SJCRH30 (cell line): ENCODE data around the gene SPATA4. TPM values are rescaled to one million over a fixed set of nuclear protein-coding genes. Genes with fewer than 3 reads are reported as not detected.

Source experiments
- DNase-seq, 2 experiments: peaks; one replicate each; pipeline ENCODE4 v3.0.0-alpha.2; 2015 to 2020
- H3K27ac ChIP-seq: fragments of 250-450 bp; sonication (Bioruptor Pico); 2 replicates; pipeline ENCODE4 v1.5.1; 2020; ENCODE audit warnings: mild to moderate bottlenecking, moderate library complexity
- H3K27me3 ChIP-seq: fragments of 250-450 bp; sonication (Bioruptor Pico); 2 replicates; pipeline ENCODE4 v1.5.1; 2020; ENCODE audit warnings: mild to moderate bottlenecking, moderate library complexity
- H3K36me3 ChIP-seq: fragments of 250-450 bp; sonication (Bioruptor Pico); 2 replicates; pipeline ENCODE4 v1.5.1; 2020; ENCODE audit warnings: mild to moderate bottlenecking, moderate library complexity
- H3K4me1 ChIP-seq: fragments of 250-450 bp; sonication (Bioruptor Pico); 2 replicates; pipeline ENCODE4 v1.5.1; 2020; ENCODE audit warnings: mild to moderate bottlenecking, moderate library complexity
- H3K4me3 ChIP-seq: fragments of 250-450 bp; sonication (Bioruptor Pico); 2 replicates; pipeline ENCODE4 v1.5.1; 2020; ENCODE audit warnings: mild to moderate bottlenecking, moderate library complexity
- H3K9me3 ChIP-seq: fragments of 250-450 bp; sonication (Bioruptor Pico); replicated peaks from 2 replicates; pipeline ENCODE4 v1.5.1; 2020; ENCODE audit warnings: mild to moderate bottlenecking, moderate library complexity
- total RNA-seq: library from RNA; depleted of rRNA; stranded (reverse); fragments of >200 nt; shearing (Covaris generic); gene quantifications from 2 replicates; pipeline ENCODE4 v1.2.3, GENCODE V29; 2014

The SPATA4 gene
- total RNA-seq, 1 experiment from 2014 or later, result 0.06 TPM

DNA sequence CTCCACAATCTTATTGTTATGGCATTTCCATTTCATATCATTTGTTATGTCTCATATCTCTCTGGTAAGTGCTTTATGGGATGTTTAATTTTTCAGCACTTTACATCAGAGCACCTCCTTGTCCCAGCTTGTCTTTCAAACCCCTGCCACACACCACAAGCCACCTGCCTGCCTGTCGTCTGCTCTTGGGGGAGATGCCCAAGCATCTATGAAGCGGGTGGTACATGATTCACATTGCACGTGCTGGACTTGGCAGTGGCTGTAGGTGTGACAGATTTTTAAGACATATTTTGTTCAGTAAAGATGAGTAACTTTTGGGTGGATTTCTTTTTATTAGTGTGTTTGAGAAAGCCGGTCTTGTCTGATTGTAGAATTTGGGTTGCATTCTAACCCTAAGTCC is 14.2 kb upstream of the SPATA4 start:
- H3K36me3 ChIP-seq, result no peaks in the 10 kb centered on the region

DNA sequence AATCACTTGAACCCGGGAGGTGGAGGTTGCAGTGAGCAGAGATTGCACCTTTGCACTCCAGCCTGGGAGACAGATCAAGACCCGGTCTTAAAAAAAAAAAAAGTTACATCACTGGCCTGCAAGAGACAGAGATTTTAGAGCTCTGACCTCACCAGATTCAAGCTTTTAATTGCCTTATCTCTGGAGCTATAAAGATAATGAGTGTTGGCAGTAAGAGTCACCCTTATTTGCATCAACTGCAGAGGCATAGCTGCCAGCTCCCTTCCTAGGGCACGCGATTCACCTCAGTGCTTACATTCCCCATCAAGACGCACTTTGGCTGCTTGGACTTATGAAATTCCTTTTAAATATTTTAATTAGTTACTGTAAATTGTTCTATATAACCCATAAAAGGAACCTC is 12.5 kb upstream of the SPATA4 start:
- Histone ChIP-seq H3K4me1 (no peaks in the 10 kb centered on the region), H3K27ac (no peak overlapping the region), H3K4me3 (no peak overlapping the region), H3K27me3 (no peaks in the 10 kb centered on the region), H3K9me3 (no peaks in the 10 kb centered on the region), H3K36me3 (no peaks in the 10 kb centered on the region)
- DNase-seq, result no peak

More for the DNA sequence above, 14.2 kb upstream of the SPATA4 start:
- H3K27ac ChIP-seq, result no peak overlapping the region
- H3K9me3 ChIP-seq, result no peaks in the 10 kb centered on the region
- no peak overlapping the region for H3K4me3 ChIP-seq
- H3K27me3 ChIP-seq, result no peaks in the 10 kb centered on the region
- H3K4me1 ChIP-seq, result no peaks in the 10 kb centered on the region
- DNase-seq, result no peak

DNA sequence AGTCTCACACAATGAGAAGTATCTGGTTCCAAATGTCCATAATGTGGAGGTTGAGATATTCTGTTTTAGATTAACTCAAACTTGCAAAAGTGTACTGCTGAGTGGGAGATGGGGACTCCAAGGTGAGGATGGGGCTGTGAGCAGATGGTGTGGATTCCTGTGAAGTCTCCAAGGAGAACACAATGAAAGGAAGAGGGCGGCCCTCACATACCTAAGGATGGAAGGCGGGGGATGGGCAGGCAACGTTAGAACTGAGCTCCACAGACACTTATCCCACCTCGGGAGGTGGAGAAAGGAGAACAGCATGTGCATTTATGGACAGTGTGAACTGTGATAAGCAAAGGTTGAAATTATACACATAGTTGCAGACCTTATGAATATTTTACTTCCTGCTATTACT is 9.9 kb upstream of the SPATA4 start:
- Histone ChIP-seq H3K36me3 (no peaks in the 10 kb centered on the region), H3K27me3 (no peaks in the 10 kb centered on the region), H3K27ac (no peak overlapping the region), H3K4me1 (no peaks in the 10 kb centered on the region), H3K9me3 (no peaks in the 10 kb centered on the region), H3K4me3 (no peak overlapping the region)
- no peak for DNase-seq

DNA sequence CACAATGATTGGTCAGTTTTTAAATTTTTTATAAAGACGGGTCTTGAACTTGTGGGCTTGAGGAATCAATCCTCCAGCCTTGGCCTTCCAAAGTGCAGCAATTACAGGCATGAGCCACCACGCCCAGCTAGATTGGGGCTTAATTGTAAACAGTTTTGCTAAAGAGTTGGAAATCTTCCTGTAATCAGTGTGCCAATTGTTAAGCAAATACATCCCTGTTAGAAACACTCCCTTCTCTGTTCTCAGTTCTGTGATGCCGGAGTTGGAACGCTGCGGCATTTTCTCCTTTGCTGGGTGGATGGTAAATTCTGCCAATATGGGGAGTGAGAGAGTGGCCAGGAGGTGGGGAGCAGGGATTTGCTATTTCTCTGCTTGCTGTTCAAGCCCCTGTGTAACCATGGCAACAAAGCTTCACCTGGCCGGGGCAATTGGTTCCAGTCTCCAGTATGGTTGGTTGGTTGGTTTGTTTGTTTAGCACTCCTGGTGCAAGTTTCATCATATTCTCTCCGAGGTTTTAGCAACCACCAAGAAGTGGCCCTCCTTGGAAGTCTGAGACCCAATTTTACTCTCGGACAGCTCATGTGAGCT is 3.0 kb upstream of the SPATA4 start:
- Histone ChIP-seq H3K4me1 (no peaks in the 10 kb centered on the region), H3K27ac (no peak overlapping the region), H3K27me3 (no peaks in the 10 kb centered on the region), H3K36me3 (no peaks in the 10 kb centered on the region), H3K4me3 (no peak overlapping the region), H3K9me3 (no peaks in the 10 kb centered on the region)
- DNase-seq, result peak; percentile 23 to 45

DNA sequence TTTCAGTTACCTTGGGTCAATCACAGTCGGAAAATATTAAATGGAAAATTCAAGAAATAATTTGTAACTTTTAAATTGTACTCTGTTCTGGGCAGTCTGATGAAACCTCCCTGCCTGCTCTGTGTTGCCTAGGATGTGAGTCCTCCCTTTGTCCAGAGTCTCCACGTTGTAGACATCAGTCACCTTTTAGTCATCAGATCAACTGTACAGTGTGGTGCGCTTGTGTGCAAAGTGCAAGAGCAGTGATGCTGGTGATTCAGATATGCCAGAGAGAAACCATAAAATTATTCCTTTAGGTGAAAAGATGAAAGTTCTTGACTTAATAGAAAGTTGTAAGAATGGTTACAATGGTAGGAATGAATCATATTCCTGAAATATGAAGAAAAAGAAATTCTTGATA is 1.4 kb downstream of the SPATA4 start:
- Histone ChIP-seq H3K4me3 (no peak overlapping the region), H3K4me1 (no peaks in the 10 kb centered on the region), H3K9me3 (no peaks in the 10 kb centered on the region), H3K27ac (no peak overlapping the region), H3K27me3 (no peaks in the 10 kb centered on the region), H3K36me3 (no peaks in the 10 kb centered on the region)
- DNase-seq, result no peak

DNA sequence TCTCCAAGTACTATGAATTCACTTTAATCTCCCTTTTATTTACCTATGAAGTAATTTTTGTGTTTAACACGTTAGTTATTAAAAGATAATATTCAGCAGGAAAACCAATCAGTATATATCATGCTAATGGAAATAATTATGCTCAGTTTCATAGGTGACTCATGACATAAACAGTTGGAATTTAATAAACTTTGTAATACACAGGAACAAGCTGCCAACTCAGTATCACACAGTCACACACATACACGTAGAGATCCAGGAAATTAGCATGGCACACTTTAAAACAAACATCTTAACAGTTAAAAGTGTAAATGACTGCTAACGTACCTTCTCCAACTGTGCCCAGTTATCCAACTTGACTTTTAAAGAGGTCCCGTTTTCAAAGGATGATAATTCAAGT is 2.3 kb downstream of the SPATA4 start:
- no peaks in the 10 kb centered on the region for H3K4me1 ChIP-seq
- H3K27me3 ChIP-seq, result no peaks in the 10 kb centered on the region
- DNase-seq, result no peak
- H3K36me3 ChIP-seq, result no peaks in the 10 kb centered on the region
- H3K4me3 ChIP-seq, result no peak overlapping the region
- no peak overlapping the region for H3K27ac ChIP-seq
- H3K9me3 ChIP-seq, result no peaks in the 10 kb centered on the region

DNA sequence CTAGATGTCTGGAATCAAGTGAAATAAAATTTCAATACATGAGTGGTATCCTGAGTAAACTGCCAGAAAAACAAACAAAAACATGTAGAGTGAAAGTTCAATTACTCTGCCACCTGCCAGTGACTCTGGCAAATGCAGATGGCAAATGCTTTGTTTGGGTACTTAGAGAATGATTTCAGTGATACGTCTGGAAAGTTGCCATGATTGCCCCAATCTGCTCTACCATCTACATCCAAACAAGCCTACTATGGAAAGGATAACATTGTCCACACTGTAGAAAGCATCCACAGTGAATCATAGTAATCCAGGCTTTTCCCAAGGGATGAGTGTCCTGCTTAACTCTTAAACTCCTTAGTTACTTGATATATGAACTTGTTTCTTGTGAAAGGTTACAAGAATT is 3.4 kb downstream of the SPATA4 start:
- no peaks in the 10 kb centered on the region for H3K36me3 ChIP-seq
- no peak overlapping the region for H3K27ac ChIP-seq
- H3K4me1 ChIP-seq, result no peaks in the 10 kb centered on the region
- DNase-seq, result peak in 1 of 2 experiments; percentile 37
- no peaks in the 10 kb centered on the region for H3K27me3 ChIP-seq
- no peak overlapping the region for H3K4me3 ChIP-seq
- no peaks in the 10 kb centered on the region for H3K9me3 ChIP-seq

DNA sequence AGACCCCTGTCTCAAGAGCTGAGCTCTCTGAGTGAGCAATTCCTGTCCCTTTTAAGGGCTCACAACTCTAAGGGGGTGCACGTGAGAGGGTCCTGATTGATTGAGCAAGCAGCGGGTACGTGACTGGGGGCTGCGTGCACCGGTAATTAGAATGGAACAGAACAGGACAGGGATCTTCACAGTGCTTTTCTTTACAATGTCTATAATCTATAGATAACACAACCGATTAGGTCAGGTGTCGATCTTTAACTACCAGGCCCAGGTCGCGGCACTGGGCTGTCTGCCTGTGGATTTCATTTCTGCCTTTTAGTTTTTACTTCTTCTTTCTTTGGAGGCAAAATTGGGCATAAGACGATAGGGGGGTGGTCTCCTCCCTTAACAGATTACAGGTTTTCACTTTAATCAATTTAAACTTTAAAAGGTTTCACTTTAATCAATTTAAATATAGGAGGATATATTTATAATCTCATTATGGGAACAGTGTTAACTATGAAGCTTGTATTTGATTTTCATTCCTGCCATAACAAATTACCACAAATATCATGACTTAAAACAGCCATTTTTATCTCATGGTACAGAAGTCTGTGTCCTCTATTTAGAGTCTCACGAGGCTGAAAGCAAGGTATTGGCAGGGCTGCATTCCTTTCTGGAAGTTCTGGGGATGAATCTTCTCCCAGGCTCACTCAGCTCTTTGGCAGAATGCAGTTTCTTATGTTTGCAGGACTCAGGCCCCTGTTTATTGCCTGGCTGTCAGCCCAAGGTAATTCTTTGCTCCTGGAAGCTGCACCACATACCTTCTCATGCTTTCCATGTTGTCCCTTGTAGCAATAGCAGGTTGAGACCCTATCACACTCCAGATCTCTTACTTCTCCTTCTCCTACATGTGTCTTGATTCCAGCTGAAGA is 5.2 kb downstream of the SPATA4 start:
- H3K27ac ChIP-seq, result no peak overlapping the region
- H3K36me3 ChIP-seq, result no peaks in the 10 kb centered on the region
- H3K27me3 ChIP-seq, result no peaks in the 10 kb centered on the region
- H3K4me1 ChIP-seq, result no peaks in the 10 kb centered on the region; the same call in 1 of the 2 replicates
- H3K4me3 ChIP-seq, result no peak overlapping the region
- DNase-seq, result no peak
- no peaks in the 10 kb centered on the region for H3K9me3 ChIP-seq

DNA sequence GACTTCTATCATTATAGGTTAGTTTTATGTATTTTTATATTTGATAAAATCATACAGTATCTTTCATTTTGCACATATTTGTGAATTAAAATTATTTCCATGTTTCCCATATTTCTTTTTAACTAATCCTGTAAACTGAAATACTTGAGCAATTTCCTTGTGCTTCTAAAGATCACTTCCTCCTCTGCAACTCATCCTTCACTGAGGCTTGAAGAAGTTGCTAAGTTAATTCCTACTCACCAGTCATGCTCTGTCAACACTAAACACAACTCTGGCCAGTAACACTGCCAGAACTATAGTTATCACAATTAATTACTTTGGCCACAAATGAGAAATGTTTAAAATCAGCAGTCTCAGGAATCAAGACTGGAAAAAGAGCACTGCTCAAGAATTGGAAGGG is 6.7 kb downstream of the SPATA4 start:
- no peaks in the 10 kb centered on the region for H3K9me3 ChIP-seq
- H3K4me1 ChIP-seq, result no peaks in the 10 kb centered on the region; the same call in 1 of the 2 replicates
- H3K27ac ChIP-seq, result no peak overlapping the region
- DNase-seq, result no peak
- no peak overlapping the region for H3K4me3 ChIP-seq
- H3K27me3 ChIP-seq, result no peaks in the 10 kb centered on the region
- no peaks in the 10 kb centered on the region for H3K36me3 ChIP-seq

DNA sequence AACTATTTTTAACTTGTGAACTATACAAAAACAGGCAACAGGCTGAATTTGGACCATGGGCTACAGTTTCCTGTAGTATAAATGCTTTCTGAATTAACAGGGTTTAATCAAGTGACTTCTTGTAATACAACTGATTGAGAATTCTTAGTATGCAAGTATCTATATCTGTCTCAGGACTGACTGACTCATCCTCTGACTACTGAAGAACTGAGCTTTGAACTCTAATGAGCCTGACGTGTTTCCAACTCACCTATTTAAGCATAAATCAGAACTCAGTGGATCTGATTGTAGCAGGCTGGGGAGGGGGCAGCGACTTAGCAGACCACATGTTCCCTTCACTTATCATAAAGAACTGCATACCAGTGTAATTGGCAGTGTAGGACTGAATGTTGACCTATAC is 7.8 kb downstream of the SPATA4 start:
- H3K4me3 ChIP-seq, result no peak overlapping the region

DNA sequence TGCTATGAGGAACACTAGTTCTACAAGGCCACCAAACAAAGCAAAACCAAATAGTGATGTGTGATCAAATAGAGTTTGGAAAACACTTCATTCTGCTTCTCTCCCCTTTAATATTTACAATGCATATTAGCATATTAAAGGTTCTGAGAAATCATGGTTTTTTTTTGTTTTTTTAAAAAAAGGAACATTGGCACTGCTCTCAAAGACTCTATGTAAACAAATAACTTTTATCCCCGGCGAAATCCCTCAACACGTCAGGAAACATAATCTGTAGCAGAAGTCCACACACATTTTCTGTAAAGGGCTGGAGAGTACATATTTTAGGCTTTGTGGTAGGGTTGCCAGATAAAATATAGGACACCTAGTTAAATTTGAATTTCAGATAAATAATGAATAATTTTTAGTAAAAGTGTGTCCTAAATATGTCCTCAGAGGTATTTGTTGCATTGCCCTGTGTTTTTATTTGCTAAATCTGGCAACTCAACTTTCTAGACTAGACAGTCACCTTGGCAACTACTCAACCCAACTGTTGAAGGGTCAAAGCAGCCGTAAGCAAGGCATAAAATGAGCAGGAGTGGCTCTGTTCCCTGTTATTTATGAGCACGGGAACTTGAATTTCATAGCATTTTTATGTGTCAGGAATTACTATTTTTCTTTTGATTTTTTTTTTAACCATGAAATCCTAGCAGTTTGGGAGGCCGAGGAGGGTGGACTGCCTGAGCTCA is 8.6 kb downstream of the SPATA4 start:
- no peak for DNase-seq
- H3K4me1 ChIP-seq, result no peaks in the 10 kb centered on the region; the same call in 1 of the 2 replicates
- H3K4me3 ChIP-seq, result no peak overlapping the region
- no peaks in the 10 kb centered on the region for H3K27me3 ChIP-seq
- H3K36me3 ChIP-seq, result no peaks in the 10 kb centered on the region
- H3K27ac ChIP-seq, result no peak overlapping the region
- H3K9me3 ChIP-seq, result no peaks in the 10 kb centered on the region

More for the DNA sequence above, 7.8 kb downstream of the SPATA4 start:
- no peaks in the 10 kb centered on the region; the same call in 1 of the 2 replicates for H3K4me1 ChIP-seq
- no peak overlapping the region for H3K27ac ChIP-seq
- no peaks in the 10 kb centered on the region for H3K27me3 ChIP-seq
- no peak for DNase-seq
- no peaks in the 10 kb centered on the region for H3K36me3 ChIP-seq
- H3K9me3 ChIP-seq, result no peaks in the 10 kb centered on the region

DNA sequence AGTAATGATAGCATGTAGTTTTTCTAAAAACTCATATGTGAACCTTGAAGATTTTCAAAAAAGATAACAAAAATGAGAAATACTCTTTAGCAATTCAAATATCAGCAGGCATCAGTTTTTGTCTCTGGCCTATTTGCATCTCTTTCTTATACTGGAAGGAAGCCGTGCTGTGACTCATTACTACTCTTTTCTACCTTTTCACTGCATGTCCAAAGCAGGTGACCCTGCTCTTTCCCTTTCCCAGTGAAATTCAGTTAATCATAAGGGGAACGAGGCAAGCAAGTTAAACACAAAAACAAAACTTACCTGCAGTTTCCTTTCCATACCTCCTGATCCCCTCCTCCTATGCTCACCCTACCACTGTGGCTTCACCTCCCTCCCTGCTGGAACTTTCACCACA is 9.3 kb downstream of the SPATA4 start:
- DNase-seq, result no peak
- no peaks in the 10 kb centered on the region for H3K36me3 ChIP-seq
- H3K4me1 ChIP-seq, result no peaks in the 10 kb centered on the region; the same call in 1 of the 2 replicates

DNA sequence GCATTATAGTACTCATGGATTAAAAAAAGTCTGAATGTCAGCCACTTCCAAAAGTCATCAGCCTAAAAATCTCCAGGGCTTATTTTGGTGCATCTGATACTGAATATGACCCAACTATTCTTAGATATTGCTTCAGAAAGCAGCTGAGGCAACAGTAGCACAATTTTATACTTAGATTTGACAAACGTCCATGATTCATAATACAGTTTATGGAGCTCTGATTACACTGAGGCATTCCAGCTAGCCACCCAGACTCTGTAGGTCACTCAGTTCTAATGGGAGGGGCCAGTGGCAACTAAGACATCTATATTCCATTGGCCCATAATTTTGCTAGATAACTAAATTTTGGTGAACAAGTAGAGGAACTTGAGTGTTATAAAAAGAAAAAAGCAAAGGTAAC is 10.3 kb downstream of the SPATA4 start:
- Histone ChIP-seq H3K4me3 (no peak overlapping the region), H3K36me3 (no peaks in the 10 kb centered on the region), H3K9me3 (no peaks in the 10 kb centered on the region), H3K4me1 (no peaks in the 10 kb centered on the region; the same call in 1 of the 2 replicates), H3K27ac (no peak overlapping the region), H3K27me3 (no peaks in the 10 kb centered on the region)
- peak in 1 of 2 experiments; percentile 11 for DNase-seq

More for the DNA sequence above, 9.3 kb downstream of the SPATA4 start:
- Histone ChIP-seq H3K9me3 (no peaks in the 10 kb centered on the region), H3K27me3 (no peaks in the 10 kb centered on the region), H3K4me3 (no peak overlapping the region), H3K27ac (no peak overlapping the region)

DNA sequence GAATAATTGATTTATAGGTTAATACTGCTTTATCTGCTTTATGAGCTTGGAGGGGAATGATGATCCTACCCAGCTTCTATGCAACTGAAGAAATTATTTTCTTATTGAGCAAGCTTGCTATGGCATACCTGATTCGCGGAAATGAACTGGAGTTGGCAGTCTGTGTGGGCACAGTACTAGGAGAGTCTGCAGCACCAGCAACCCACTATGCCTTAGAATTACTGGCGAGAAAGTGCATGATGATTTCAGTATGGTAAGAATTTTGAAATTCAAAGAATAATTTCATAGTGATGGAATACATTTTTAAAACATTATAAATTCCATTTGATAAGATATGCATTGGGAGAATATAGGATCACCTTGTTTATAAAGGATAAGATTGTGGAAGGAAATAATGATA is 32.3 kb downstream of the SPATA4 start:
- Histone ChIP-seq H3K27me3 (no peaks in the 10 kb centered on the region), H3K4me1 (no peaks in the 10 kb centered on the region), H3K27ac (no peak overlapping the region), H3K36me3 (no peaks in the 10 kb centered on the region), H3K4me3 (no peak overlapping the region), H3K9me3 (no peaks in the 10 kb centered on the region)
- DNase-seq, result no peak

DNA sequence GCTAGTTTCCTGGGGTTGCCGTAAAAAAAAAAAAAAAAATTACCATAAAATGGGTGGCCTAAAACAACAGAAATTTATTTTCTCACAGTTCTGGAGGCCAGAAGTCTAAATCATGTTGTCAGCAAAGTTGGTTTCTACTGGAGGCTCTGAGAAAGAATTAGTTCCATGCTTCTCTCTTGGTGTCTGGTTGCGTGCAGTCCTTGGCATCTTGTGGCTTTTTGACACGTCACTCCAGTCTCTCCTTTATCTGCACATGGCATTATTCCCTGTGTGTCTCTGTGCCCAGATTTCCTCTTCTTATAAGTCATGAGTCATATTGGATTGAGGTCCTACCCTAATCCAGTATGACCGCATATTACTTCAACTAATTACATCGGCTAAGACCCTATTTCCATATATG is 38.7 kb downstream of the SPATA4 start:
- Histone ChIP-seq H3K4me3 (no peak overlapping the region), H3K4me1 (no peaks in the 10 kb centered on the region), H3K36me3 (no peaks in the 10 kb centered on the region), H3K27me3 (no peaks in the 10 kb centered on the region), H3K9me3 (no peaks in the 10 kb centered on the region), H3K27ac (0 out of 2 replicates have a peak overlapping the region, but pooled peaks have one; percentile 29)
- peak in 1 of 2 experiments; percentile 31 for DNase-seq
